WTC11 (cell line): Measurements from ENCODE around the gene ZNF574.

Experiments used
- CBFB ChIP-seq: sonication (generic); formaldehyde crosslinking; IDR thresholded peaks from 2 replicates; pipeline ENCODE4 v1.8.1; 2022; ENCODE audit warnings: mild to moderate bottlenecking, low read depth, missing genetic modification reagents
- CTCF ChIP-seq: fragments of 200-600 bp; IDR thresholded peaks from 2 replicates; pipeline ENCODE4 v1.8.0; 2022; ENCODE audit warnings: antibody characterized with exemption
- HMGXB4 ChIP-seq: sonication (generic); formaldehyde crosslinking; IDR thresholded peaks from 2 replicates; pipeline ENCODE4 v1.8.1; 2023; ENCODE audit warnings: mild to moderate bottlenecking, moderate library complexity, missing genetic modification reagents
- NFYB ChIP-seq: sonication (generic); formaldehyde crosslinking; conservative IDR thresholded peaks from 2 replicates; pipeline ENCODE4 v1.8.0; 2022; ENCODE audit warnings: low read depth, missing genetic modification reagents
- SP1 ChIP-seq: sonication (generic); formaldehyde crosslinking; conservative IDR thresholded peaks from 2 replicates; pipeline ENCODE4 v1.8.1; 2022; ENCODE audit warnings: missing genetic modification reagents
- STAT6 ChIP-seq: sonication (generic); formaldehyde crosslinking; conservative IDR thresholded peaks from 2 replicates; pipeline ENCODE4 v1.8.1; 2023; ENCODE audit warnings: mild to moderate bottlenecking, low read depth, missing genetic modification reagents, moderate library complexity
- TEAD4 ChIP-seq: sonication (generic); formaldehyde crosslinking; IDR thresholded peaks from 2 replicates; pipeline ENCODE4 v1.8.0; 2022; ENCODE audit warnings: mild to moderate bottlenecking, missing genetic modification reagents
- ZNF121 ChIP-seq: sonication (generic); formaldehyde crosslinking; IDR thresholded peaks from 2 replicates; pipeline ENCODE4 v1.8.0; 2023; ENCODE audit warnings: missing genetic modification reagents

GRCh38 chr19:42102877-42103276, 26.9 kb downstream of the ZNF574 start:
- no peak for TF ChIP-seq TEAD4 (CRISPR knock-in tag)
- TF ChIP-seq STAT6 (CRISPR knock-in tag): no peak
- TF ChIP-seq ZNF121 (CRISPR knock-in tag): no peak
- no peak for TF ChIP-seq HMGXB4 (CRISPR knock-in tag)
- TF ChIP-seq CTCF: no peak
- no peak for TF ChIP-seq CBFB (CRISPR knock-in tag)
- TF ChIP-seq NFYB: no peak
- TF ChIP-seq SP1 (CRISPR knock-in tag): no peak
